Measurements from ENCODE around the gene PHACTR2.

- TF ChIP-seq CTCF (IDR thresholded peaks at IDR 0.05; ENCODE audit: insufficient read depth, low read length): no peak
- no peak for TF ChIP-seq GABPA (IDR thresholded peaks at IDR 0.05; ENCODE audit: low read depth)
- no peak for TF ChIP-seq POLR2AphosphoS5 (IDR thresholded peaks at IDR 0.05; ENCODE audit: low read depth)
- no peak for TF ChIP-seq REST (IDR thresholded peaks at IDR 0.05; ENCODE audit: insufficient replicate concordance, low read depth)
Observed at GRCh38 chr6:143857651-143858050, 179.9 kb downstream of the PHACTR2 start.

All from HL-60 (cell line).